Thyroid gland (tissue), 4 donors: ENCODE data around the gene LSG1.

Source experiments
- CTCF ChIP-seq, 6 experiments: fragments of 200-600 bp in 3 of 6; fragments of 450-650 bp in 3 of 6; sonication (generic) in 3 of 6; IDR thresholded peaks; one replicate each; pipeline ENCODE4 v1.5.1; 2016 to 2019; ENCODE audit warnings: antibody characterized with exemption in 6 of 6, mild to moderate bottlenecking in 2 of 6, inconsistent platforms in 1 of 6, moderate library complexity in 1 of 6
- POLR2A ChIP-seq, 2 donors: fragments of 450-650 bp; IDR thresholded peaks; one replicate each; pipeline ENCODE4 v1.6.1; 2017; ENCODE audit warnings: antibody characterized with exemption in 2 of 2, mild to moderate bottlenecking in 2 of 2, moderate library complexity in 1 of 2

- TF ChIP-seq CTCF (IDR thresholded peaks at IDR 0.05): no peak
- TF ChIP-seq POLR2A (IDR thresholded peaks at IDR 0.05): no peak
Observed at GRCh38 chr3:194610689-194611088, 61.3 kb downstream of the LSG1 start.
